ENCODE measurements around the gene KDF1. TPM values are rescaled to one million over a fixed set of nuclear protein-coding genes. Genes with fewer than 3 reads are reported as not detected.

Gene KDF1
- total and polyA plus RNA-seq, 8 donors: 7.2 to 13.7 (median 9.2) TPM

GRCh38 chr1:26965628-26966027 is 5.4 kb upstream of the KDF1 start:
- H3K4me1 ChIP-seq: peaks cover 0 to 10% (median 8%) of the 10 kb centered on the region in 3 donors
- H3K4me3 ChIP-seq: no peak overlapping the region
- no peaks in the 10 kb centered on the region for H3K27me3 ChIP-seq
- ATAC-seq (no peak), DNase-seq (peak in 1 of 6 donors; percentile 3), FAIRE-seq (no peak)
- WGBS, 2 donors: 87 to 90% methylated on average over 9 of the region's 9 CpGs
- no peak overlapping the region for H3K27ac ChIP-seq
- H3K9me3 ChIP-seq: no peaks in the 10 kb centered on the region
- no peak for TF ChIP-seq CTCF (IDR thresholded peaks at IDR 0.05)
- H3K36me3 ChIP-seq: no peaks in the 10 kb centered on the region
- intact Hi-C loops (cut with DNase I): loop anchor here in 1 of 3 donors (5.0 kb wide), 1 partner anchor 132 kb away; no protein-coding TSS in a partner anchor

- no peaks in the 10 kb centered on the region for H3K36me3 ChIP-seq
- intact Hi-C loops (cut with DNase I): loop anchor here in 1 of 3 donors (5.0 kb wide), 1 partner anchor 132 kb away; no protein-coding TSS in a partner anchor
- WGBS, 2 donors: 89 to 93% methylated on average over 6 of the region's 6 CpGs
- H3K27me3 ChIP-seq: no peaks in the 10 kb centered on the region
- DNase-seq (no peak), FAIRE-seq (peak; percentile 66), ATAC-seq (no peak)
- no peak overlapping the region for H3K27ac ChIP-seq
- no peaks in the 10 kb centered on the region for H3K9me3 ChIP-seq
- H3K4me1 ChIP-seq: peaks cover 0 to 10% (median 8%) of the 10 kb centered on the region in 3 donors
- no peak overlapping the region for H3K4me3 ChIP-seq
- TF ChIP-seq CTCF (IDR thresholded peaks at IDR 0.05): no peak
These were observed 4.9 kb upstream of the KDF1 start for GRCh38 chr1:26965213-26965612.

GRCh38 chr1:26961826-26962225 is 1.6 kb upstream of the KDF1 start:
- WGBS, 2 donors: 82% methylated on average over 3 of the region's 3 CpGs
- TF ChIP-seq CTCF (IDR thresholded peaks at IDR 0.05): no peak
- peaks cover 0 to 17% (median 8%) of the 10 kb centered on the region in 3 donors for H3K4me1 ChIP-seq
- no peaks in the 10 kb centered on the region for H3K36me3 ChIP-seq
- H3K9me3 ChIP-seq: no peaks in the 10 kb centered on the region
- H3K4me3 ChIP-seq: no peak overlapping the region
- H3K27ac ChIP-seq: no peak overlapping the region
- DNase-seq: peak in 1 of 6 donors; percentile 1
- no peak for ATAC-seq
- no peak for FAIRE-seq
- no peaks in the 10 kb centered on the region for H3K27me3 ChIP-seq
- intact Hi-C loops (cut with DNase I): no loop called here

- H3K27me3 ChIP-seq: no peaks in the 10 kb centered on the region
- no peaks in the 10 kb centered on the region for H3K36me3 ChIP-seq
- ATAC-seq (peak in 3 of 4 donors; percentile 11 to 46 (median 45)), DNase-seq (no peak), FAIRE-seq (no peak)
- H3K4me1 ChIP-seq: peaks cover 0 to 17% (median 8%) of the 10 kb centered on the region in 3 donors
- peak overlapping the region; percentile 84 to 98 (median 88) for H3K4me3 ChIP-seq
- intact Hi-C loops (cut with DNase I): no loop called here
- H3K9me3 ChIP-seq: no peaks in the 10 kb centered on the region
- WGBS, 2 donors: 0 to 1% methylated on average over 3 of the region's 3 CpGs
- H3K27ac ChIP-seq: peak overlapping the region; percentile 55 to 79 (median 78)
- TF ChIP-seq CTCF (IDR thresholded peaks at IDR 0.05): no peak
These were observed 328 bp upstream of the KDF1 start for GRCh38 chr1:26960625-26960966.

GRCh38 chr1:26959270-26959669 is 998 bp downstream of the KDF1 start:
- Histone ChIP-seq H3K4me3 (peak overlapping the region; percentile 84 to 98 (median 88)), H3K4me1 (peaks cover 0 to 17% (median 8%) of the 10 kb centered on the region in 3 donors), H3K9me3 (no peaks in the 10 kb centered on the region), H3K27ac (no peak overlapping the region), H3K36me3 (no peaks in the 10 kb centered on the region), H3K27me3 (no peaks in the 10 kb centered on the region)
- FAIRE-seq: no peak
- WGBS, 2 donors: 11 to 12% methylated on average over 8 to 13 of the region's 13 CpGs
- no peak for ATAC-seq
- peak in 1 of 6 donors; percentile 26 for DNase-seq
- no peak for TF ChIP-seq CTCF (IDR thresholded peaks at IDR 0.05)
- intact Hi-C loops (cut with DNase I): no loop called here

All from pancreas (tissue), 10 donors.